K562 (cell line): ENCODE results near the gene HYAL1. TPM values are rescaled to one million over a fixed set of nuclear protein-coding genes. Genes with fewer than 3 reads are reported as not detected.

ENCODE experiments used
- HCFC1 ChIP-seq: IDR thresholded peaks from 2 replicates; pipeline ENCODE4 v1.6.1; 2012; ENCODE audit warnings: low read depth, low read length, improper control_type of control experiment
- POLR2AphosphoS2 ChIP-seq: IDR thresholded peaks from 2 replicates; pipeline ENCODE4 v1.6.1; 2012; ENCODE audit warnings: low read length, improper control_type of control experiment
- ZNF121 ChIP-seq: sonication (generic); formaldehyde crosslinking; conservative IDR thresholded peaks from 2 replicates; pipeline ENCODE4 v1.8.0; 2022; ENCODE audit warnings: missing genetic modification reagents
- polyA plus RNA-seq, 8 experiments: library from polyadenylated mRNA; depleted of rRNA in 4 of 8; stranded (reverse) in 5 of 8; unstranded in 3 of 8; fragments of >200 nt; fragmentation: Nextera tagmentation in 2 of 8; fragmentation: Illumina TruSeq in 1 of 8; extraction: Ambion mirVana in 2 of 8; extraction: Trizol in 1 of 8; gene quantifications; 2 replicates each; pipeline versions ENCODE4 v1.2.1 to v1.2.3, GENCODE V29; 2011 to 2014; ENCODE audit warnings: inconsistent platforms in 1 of 8, missing spikeins in 1 of 8
- total RNA-seq, 7 experiments: library from RNA; depleted of rRNA in 6 of 7; stranded (reverse); fragments of >200 nt in 6 of 7; fragmentation: Illumina TruSeq in 2 of 7; extraction: Trizol in 2 of 7; gene quantifications; 2 replicates each; pipeline versions ENCODE4 v1.2.1 to v1.2.3, GENCODE V29; 2011 to 2021; ENCODE audit warnings: low replicate concordance in 1 of 7
- TF ChIP-seq, protein P1 (sequence below), 2 experiments: fragments of 450-650 bp in 1 of 2; sonication (generic) in 1 of 2; formaldehyde crosslinking in 1 of 2; IDR thresholded peaks; 2 replicates each; pipeline versions ENCODE4 v1.7.1 to v1.9.0; 2016 to 2022; ENCODE audit warnings: inconsistent platforms in 1 of 2, mild to moderate bottlenecking in 1 of 2, missing genetic modification reagents in 1 of 2
- TF ChIP-seq, protein P2 (sequence below): sonication (generic); formaldehyde crosslinking; IDR thresholded peaks from 2 replicates; pipeline ENCODE4 v1.9.0; 2022; ENCODE audit warnings: mild to moderate bottlenecking, missing genetic modification reagents
- TF ChIP-seq, protein P3 (sequence below), 2 experiments: fragments of 450-650 bp; formaldehyde crosslinking in 1 of 2; IDR thresholded peaks; 2 replicates each; pipeline versions ENCODE4 v1.4.0 to v1.6.1; 2014 to 2020; ENCODE audit warnings: mild to moderate bottlenecking in 2 of 2, borderline replicate concordance in 1 of 2, low read depth in 1 of 2

Gene HYAL1
- total and polyA plus RNA-seq, 9 of the 15 experiments (the other 6 are each of a cell fraction or from before 2014, with no cell fraction given): 1.4 to 8.5 (median 4.7) TPM

DNA sequence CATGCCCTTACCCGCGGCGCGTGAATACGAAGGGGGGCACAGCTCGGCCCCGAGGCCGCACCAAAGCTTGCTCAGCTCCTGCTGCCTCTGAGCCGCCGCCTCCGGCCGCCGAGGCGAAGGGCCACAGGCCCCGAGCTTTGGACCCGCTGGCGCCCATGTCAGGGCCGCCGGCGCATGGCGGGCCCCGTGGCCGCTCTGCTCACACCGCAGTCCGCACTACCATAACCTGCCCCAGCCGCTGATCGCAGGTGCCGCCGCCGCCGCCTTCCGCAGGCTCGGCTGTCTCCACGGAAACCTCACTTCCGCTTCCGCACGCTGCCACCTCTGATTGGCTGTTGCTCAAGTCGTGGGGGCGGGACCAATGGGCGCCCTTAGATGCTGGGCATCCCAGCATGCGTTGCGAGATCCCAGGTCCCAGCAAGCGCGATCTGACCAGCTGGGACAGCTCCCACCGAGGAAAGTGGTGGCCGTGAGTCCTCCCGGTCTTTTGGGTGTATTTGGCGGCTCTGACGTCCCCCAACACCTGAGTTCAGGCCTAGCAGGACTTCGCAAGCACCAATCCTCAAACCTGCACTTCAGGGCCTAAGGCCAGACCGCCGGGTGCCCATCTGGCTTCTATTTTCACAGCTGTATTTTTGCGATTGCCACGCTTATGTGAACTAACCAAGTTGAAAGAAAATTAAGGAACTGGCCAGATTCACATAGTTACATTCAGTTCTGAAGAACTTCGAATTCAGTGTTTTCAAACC is 24.7 kb upstream of the HYAL1 start, which contains the start of gene TUSC2 (continued):
- TF ChIP-seq, protein P1, sequence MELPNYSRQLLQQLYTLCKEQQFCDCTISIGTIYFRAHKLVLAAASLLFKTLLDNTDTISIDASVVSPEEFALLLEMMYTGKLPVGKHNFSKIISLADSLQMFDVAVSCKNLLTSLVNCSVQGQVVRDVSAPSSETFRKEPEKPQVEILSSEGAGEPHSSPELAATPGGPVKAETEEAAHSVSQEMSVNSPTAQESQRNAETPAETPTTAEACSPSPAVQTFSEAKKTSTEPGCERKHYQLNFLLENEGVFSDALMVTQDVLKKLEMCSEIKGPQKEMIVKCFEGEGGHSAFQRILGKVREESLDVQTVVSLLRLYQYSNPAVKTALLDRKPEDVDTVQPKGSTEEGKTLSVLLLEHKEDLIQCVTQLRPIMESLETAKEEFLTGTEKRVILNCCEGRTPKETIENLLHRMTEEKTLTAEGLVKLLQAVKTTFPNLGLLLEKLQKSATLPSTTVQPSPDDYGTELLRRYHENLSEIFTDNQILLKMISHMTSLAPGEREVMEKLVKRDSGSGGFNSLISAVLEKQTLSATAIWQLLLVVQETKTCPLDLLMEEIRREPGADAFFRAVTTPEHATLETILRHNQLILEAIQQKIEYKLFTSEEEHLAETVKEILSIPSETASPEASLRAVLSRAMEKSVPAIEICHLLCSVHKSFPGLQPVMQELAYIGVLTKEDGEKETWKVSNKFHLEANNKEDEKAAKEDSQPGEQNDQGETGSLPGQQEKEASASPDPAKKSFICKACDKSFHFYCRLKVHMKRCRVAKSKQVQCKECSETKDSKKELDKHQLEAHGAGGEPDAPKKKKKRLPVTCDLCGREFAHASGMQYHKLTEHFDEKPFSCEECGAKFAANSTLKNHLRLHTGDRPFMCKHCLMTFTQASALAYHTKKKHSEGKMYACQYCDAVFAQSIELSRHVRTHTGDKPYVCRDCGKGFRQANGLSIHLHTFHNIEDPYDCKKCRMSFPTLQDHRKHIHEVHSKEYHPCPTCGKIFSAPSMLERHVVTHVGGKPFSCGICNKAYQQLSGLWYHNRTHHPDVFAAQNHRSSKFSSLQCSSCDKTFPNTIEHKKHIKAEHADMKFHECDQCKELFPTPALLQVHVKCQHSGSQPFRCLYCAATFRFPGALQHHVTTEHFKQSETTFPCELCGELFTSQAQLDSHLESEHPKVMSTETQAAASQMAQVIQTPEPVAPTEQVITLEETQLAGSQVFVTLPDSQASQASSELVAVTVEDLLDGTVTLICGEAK (IDR thresholded peaks at IDR 0.05): peak; percentile 94
- TF ChIP-seq, protein P1 (CRISPR knock-in tag; IDR thresholded peaks at IDR 0.05): no peak
- TF ChIP-seq, protein P2, sequence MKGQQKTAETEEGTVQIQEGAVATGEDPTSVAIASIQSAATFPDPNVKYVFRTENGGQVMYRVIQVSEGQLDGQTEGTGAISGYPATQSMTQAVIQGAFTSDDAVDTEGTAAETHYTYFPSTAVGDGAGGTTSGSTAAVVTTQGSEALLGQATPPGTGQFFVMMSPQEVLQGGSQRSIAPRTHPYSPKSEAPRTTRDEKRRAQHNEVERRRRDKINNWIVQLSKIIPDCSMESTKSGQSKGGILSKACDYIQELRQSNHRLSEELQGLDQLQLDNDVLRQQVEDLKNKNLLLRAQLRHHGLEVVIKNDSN (CRISPR knock-in tag): no peak
- TF ChIP-seq, protein P3, sequence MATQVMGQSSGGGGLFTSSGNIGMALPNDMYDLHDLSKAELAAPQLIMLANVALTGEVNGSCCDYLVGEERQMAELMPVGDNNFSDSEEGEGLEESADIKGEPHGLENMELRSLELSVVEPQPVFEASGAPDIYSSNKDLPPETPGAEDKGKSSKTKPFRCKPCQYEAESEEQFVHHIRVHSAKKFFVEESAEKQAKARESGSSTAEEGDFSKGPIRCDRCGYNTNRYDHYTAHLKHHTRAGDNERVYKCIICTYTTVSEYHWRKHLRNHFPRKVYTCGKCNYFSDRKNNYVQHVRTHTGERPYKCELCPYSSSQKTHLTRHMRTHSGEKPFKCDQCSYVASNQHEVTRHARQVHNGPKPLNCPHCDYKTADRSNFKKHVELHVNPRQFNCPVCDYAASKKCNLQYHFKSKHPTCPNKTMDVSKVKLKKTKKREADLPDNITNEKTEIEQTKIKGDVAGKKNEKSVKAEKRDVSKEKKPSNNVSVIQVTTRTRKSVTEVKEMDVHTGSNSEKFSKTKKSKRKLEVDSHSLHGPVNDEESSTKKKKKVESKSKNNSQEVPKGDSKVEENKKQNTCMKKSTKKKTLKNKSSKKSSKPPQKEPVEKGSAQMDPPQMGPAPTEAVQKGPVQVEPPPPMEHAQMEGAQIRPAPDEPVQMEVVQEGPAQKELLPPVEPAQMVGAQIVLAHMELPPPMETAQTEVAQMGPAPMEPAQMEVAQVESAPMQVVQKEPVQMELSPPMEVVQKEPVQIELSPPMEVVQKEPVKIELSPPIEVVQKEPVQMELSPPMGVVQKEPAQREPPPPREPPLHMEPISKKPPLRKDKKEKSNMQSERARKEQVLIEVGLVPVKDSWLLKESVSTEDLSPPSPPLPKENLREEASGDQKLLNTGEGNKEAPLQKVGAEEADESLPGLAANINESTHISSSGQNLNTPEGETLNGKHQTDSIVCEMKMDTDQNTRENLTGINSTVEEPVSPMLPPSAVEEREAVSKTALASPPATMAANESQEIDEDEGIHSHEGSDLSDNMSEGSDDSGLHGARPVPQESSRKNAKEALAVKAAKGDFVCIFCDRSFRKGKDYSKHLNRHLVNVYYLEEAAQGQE (IDR thresholded peaks at IDR 0.05; ENCODE audit: borderline replicate concordance): peak; percentile 55
- TF ChIP-seq, protein P3 (CRISPR knock-in tag; IDR thresholded peaks at IDR 0.05; ENCODE audit: low read depth): no peak
- no peak for TF ChIP-seq ZNF121 (CRISPR knock-in tag)
- TF ChIP-seq HCFC1: peak; percentile 60
- TF ChIP-seq POLR2AphosphoS2: peak; percentile 74
